Large intestine (tissue), 3 donors: ENCODE results near the gene GALNT17. TPM values are rescaled to one million over a fixed set of nuclear protein-coding genes. Genes with fewer than 3 reads are reported as not detected.
"Not testable (repeated sequence)": the region's sequence is repeated elsewhere in the genome, so short reads cannot be mapped to it uniquely, and the experiment has no call there.

ENCODE experiments used
- DNase-seq, 2 donors: peaks; one replicate each; pipeline versions ENCODE4 v3.0.0 to v3.0.0-alpha.2; 2013
- H3K27ac ChIP-seq: one replicate; pipeline ENCODE4 v1.5.1; 2013; ENCODE audit warnings: low read length
- H3K27me3 ChIP-seq: 2 replicates; pipeline ENCODE4 v1.6.1; 2013; ENCODE audit warnings: low read length; ENCODE audit not compliant: control insufficient read depth, insufficient read depth
- H3K36me3 ChIP-seq: 2 replicates; pipeline ENCODE4 v1.6.1; 2013; ENCODE audit warnings: low read length; ENCODE audit not compliant: control insufficient read depth, insufficient read depth
- H3K4me1 ChIP-seq: one replicate; pipeline ENCODE4 v1.6.1; 2013; ENCODE audit warnings: low read length; ENCODE audit not compliant: control insufficient read depth, insufficient read depth
- H3K4me3 ChIP-seq: one replicate; pipeline ENCODE4 v1.5.1; 2013; ENCODE audit warnings: low read length
- H3K9me3 ChIP-seq: one replicate; pipeline ENCODE4 v1.6.1; 2013; ENCODE audit warnings: mild to moderate bottlenecking, low read depth, low read length, moderate library complexity; ENCODE audit not compliant: control insufficient read depth
- WGBS: methylation state at CpG from one replicate; pipeline ENCODE4 v1.1.5; 2013; ENCODE audit warnings: low lambda C conversion rate; ENCODE audit not compliant: insufficient coverage; 5-methylcytosine and 5-hydroxymethylcytosine counted together
- polyA plus RNA-seq: library from polyadenylated mRNA; unstranded; fragments of 120-200 nt; gene quantifications from one replicate; pipeline ENCODE4 v1.2.1, GENCODE V29; 2013

GALNT17 gene
- polyA plus RNA-seq, 1 donor = 2.7 TPM

- Histone ChIP-seq H3K4me1 (no peaks in the 10 kb centered on the region), H3K27ac (no peak overlapping the region), H3K9me3 (no peaks in the 10 kb centered on the region), H3K36me3 (no peaks in the 10 kb centered on the region), H3K4me3 (no peak overlapping the region), H3K27me3 (no peaks in the 10 kb centered on the region)
- no CpG with 5 or more reads among the region's 6 CpGs for WGBS
- no peak for DNase-seq
Measured at GRCh38 chr7:71251706-71252105, 119.8 kb downstream of the GALNT17 start.

DNA sequence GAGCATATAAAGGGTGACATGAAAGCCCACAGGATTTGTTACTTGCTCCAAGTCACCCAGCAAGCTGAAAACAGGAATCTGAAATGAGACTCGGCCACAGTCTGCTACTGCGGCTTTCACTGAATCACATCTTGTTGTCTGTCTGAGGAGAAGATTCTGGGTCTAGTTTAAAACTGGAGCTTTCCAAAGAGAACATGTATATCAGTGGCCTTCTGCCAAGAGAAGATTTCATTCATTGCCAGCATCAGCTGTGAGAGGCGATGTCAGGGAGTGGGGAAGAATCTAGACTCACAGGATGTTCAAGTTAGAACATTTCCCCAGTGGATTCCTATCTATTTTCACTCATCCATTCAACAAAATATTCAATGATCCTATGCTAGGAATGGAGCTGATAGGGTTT lies 122.8 kb downstream of the GALNT17 start:
- WGBS = no CpG with 5 or more reads among the region's 3 CpGs
- DNase-seq = no peak
- no peak overlapping the region for H3K4me3 ChIP-seq
- no peak overlapping the region for H3K27ac ChIP-seq
- no peaks in the 10 kb centered on the region for H3K4me1 ChIP-seq
- no peaks in the 10 kb centered on the region for H3K9me3 ChIP-seq
- H3K36me3 ChIP-seq = no peaks in the 10 kb centered on the region
- H3K27me3 ChIP-seq = no peaks in the 10 kb centered on the region

- Histone ChIP-seq H3K4me3 (no peak overlapping the region), H3K9me3 (no peaks in the 10 kb centered on the region), H3K36me3 (no peaks in the 10 kb centered on the region), H3K4me1 (no peaks in the 10 kb centered on the region), H3K27ac (no peak overlapping the region), H3K27me3 (no peaks in the 10 kb centered on the region)
- WGBS = no CpG with 5 or more reads among the region's 4 CpGs
- no peak for DNase-seq
Measured at GRCh38 chr7:71255537-71256178, 123.7 kb downstream of the GALNT17 start.

GRCh38 chr7:71261066-71261465 lies 129.1 kb downstream of the GALNT17 start:
- H3K9me3 ChIP-seq = no peaks in the 10 kb centered on the region
- H3K4me3 ChIP-seq = no peak overlapping the region
- no peaks in the 10 kb centered on the region for H3K4me1 ChIP-seq
- H3K36me3 ChIP-seq = no peaks in the 10 kb centered on the region
- DNase-seq = no peak
- no CpG with 5 or more reads among the region's 7 CpGs for WGBS
- H3K27ac ChIP-seq = no peak overlapping the region
- no peaks in the 10 kb centered on the region for H3K27me3 ChIP-seq

DNA sequence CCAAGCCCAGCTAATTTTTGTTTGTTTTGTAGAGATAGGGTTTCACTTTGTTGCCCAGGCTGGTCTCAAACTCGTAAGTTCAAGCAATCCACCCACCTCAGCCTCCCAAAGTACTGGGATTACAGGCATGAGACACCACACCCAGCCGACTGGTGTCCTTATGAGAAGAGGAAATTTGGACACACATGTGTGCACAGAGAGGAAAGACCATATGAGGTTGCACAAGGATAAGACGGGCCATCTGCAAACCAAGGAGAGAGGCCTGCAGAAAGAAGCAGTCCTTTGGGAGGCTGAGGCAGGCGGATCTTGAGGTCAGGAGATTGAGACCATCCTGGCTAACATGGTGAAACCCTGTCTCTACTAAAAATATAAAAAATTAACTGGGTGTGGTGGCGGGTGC lies 130.9 kb downstream of the GALNT17 start:
- not testable (repeated sequence) for H3K4me3 ChIP-seq, DNase-seq, H3K36me3 ChIP-seq, H3K27ac ChIP-seq, H3K4me1 ChIP-seq, H3K9me3 ChIP-seq, H3K27me3 ChIP-seq
- WGBS = 60% methylated on average over 1 of the region's 5 CpGs

DNA sequence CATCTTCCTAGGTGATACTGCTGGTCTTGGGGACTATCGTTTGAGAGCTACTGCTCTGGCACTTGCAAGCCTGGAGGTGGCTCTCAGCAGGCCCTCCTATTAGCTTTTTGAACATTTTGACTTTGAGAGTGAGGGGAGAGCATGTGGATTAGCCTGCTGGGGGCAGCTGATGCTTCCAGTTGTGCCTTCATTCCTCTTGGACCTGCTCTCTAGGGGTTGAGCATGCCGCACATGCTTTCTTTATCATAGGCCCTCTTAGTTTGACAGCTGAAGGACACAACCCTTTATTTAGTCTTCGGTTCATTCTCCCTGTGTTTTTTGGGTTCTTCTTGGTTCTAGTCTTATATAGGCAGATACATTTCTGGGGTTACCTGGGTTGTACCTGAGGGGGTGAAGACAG lies 132.1 kb downstream of the GALNT17 start:
- Histone ChIP-seq H3K27ac (no peak overlapping the region), H3K4me1 (no peaks in the 10 kb centered on the region), H3K4me3 (no peak overlapping the region), H3K27me3 (no peaks in the 10 kb centered on the region), H3K9me3 (no peaks in the 10 kb centered on the region), H3K36me3 (no peaks in the 10 kb centered on the region)
- DNase-seq = no peak
- WGBS = no CpG with 5 or more reads among the region's 3 CpGs

- Histone ChIP-seq H3K27ac (no peak overlapping the region), H3K4me3 (no peak overlapping the region), H3K27me3 (no peaks in the 10 kb centered on the region), H3K4me1 (no peaks in the 10 kb centered on the region), H3K9me3 (no peaks in the 10 kb centered on the region), H3K36me3 (no peaks in the 10 kb centered on the region)
- no peak for DNase-seq
- no CpG with 5 or more reads among the region's 7 CpGs for WGBS
Measured at GRCh38 chr7:71266912-71267311, 135.0 kb downstream of the GALNT17 start.

GRCh38 chr7:71267734-71268469 lies 136.0 kb downstream of the GALNT17 start:
- Histone ChIP-seq H3K27ac (no peak overlapping the region), H3K4me3 (no peak overlapping the region), H3K9me3 (no peaks in the 10 kb centered on the region), H3K4me1 (no peaks in the 10 kb centered on the region), H3K36me3 (no peaks in the 10 kb centered on the region), H3K27me3 (no peaks in the 10 kb centered on the region)
- no peak for DNase-seq
- no CpG with 5 or more reads among the region's 5 CpGs for WGBS

- no peaks in the 10 kb centered on the region for H3K36me3 ChIP-seq
- H3K4me3 ChIP-seq = no peak overlapping the region
- WGBS = no CpG with 5 or more reads among the region's 2 CpGs
- no peaks in the 10 kb centered on the region for H3K4me1 ChIP-seq
- no peak for DNase-seq
- H3K9me3 ChIP-seq = no peaks in the 10 kb centered on the region
- no peak overlapping the region for H3K27ac ChIP-seq
- no peaks in the 10 kb centered on the region for H3K27me3 ChIP-seq
Measured at GRCh38 chr7:71270558-71270957, 138.6 kb downstream of the GALNT17 start.

DNA sequence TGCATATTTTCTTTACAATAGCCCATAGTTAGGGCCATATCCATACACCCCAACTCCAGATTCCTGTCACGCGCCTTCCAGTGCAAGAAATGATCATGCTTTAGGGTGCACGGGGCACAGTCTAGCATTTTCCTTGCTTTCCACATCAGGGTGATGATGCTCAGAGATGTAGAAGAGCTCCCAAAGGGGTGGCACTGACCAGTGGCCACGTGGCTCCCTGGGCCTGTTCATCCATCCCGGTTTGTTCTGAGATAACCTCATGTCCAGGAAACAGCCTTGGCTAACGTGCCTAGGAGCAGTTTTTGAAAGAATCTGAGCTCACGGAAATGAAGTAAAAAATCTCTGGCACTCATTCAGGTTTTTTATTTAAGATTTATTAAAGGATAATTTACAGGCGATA lies 139.3 kb downstream of the GALNT17 start:
- no peak for DNase-seq
- no peaks in the 10 kb centered on the region for H3K27me3 ChIP-seq
- no peak overlapping the region for H3K4me3 ChIP-seq
- H3K4me1 ChIP-seq = no peaks in the 10 kb centered on the region
- no CpG with 5 or more reads among the region's 8 CpGs for WGBS
- H3K9me3 ChIP-seq = no peaks in the 10 kb centered on the region
- no peaks in the 10 kb centered on the region for H3K36me3 ChIP-seq
- H3K27ac ChIP-seq = no peak overlapping the region
